Measurements from ENCODE around the gene JUNB. TPM values are rescaled to one million over a fixed set of nuclear protein-coding genes. Genes with fewer than 3 reads are reported as not detected.
"Not testable (repeated sequence)": the region's sequence is repeated elsewhere in the genome, so short reads cannot be mapped to it uniquely, and the experiment has no call there.

The JUNB gene
- total RNA-seq, 1 donor from 2014 or later: 157 TPM

DNA sequence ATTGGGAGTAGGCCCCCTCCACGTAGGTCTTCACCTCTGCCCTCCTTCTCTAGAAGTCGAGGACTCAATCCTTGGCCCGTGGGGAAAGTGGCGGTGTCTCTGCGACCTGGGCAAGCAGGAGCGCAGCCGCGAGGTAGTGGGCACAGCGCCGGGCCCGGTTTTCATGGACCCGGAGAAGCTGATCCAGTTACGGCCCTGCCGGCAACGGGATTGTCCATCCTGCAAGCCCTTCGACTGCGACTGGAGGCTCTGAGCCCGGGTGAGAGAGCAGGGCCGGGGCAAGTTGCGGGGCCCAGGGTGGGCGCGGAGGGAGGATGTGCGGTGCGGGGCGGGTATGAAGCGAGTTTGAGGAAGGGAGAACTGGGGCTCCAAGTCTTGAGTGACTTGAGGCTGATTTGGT lies 12.8 kb downstream of the JUNB start:
- no peak for DNase-seq

DNA sequence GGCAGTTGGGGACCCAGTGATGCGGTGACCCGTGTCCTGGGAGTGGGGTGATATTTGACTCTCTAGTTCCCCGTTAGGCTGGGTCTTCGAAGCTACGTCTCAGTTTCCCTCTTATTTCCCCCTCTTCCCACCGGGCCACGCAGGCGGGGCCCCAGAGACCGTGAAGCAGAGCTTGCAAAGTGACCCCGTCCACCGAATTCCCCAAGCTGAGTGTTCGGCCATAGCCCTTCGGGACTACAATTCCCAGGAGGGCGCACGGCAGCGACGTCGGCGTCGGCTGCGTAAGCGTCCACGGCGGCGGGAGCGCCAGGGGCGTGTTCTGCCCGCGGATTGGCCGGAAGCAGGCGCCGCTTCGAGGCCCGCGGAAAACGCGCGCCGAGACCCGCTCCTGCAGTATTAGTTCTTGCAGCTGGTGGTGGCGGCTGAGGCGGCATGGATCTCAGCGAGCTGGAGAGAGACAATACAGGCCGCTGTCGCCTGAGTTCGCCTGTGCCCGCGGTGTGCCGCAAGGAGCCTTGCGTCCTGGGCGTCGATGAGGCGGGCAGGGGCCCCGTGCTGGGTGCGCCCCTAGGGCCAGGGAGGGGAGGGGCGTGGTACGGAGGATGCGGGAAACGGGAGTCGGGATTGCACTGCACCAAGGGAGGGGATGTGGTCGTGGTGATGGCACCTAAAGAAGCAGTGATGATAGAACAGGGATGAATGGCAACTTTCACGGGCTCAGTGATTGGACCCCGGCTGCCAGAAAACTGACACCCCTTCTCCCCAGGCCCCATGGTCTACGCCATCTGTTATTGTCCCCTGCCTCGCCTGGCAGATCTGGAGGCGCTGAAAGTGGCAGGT lies 15.2 kb downstream of the JUNB start, which contains the start of gene RNASEH2A:
Gene RNASEH2A (plus strand): TSS at position 343 of the 840 bp plus-strand sequence. CDS start 90 bp downstream, at position 433.
- peak; percentile 96 for DNase-seq

- no peak for DNase-seq
Observed at GRCh38 chr19:12815088-12815487, 23.8 kb downstream of the JUNB start.

DNA sequence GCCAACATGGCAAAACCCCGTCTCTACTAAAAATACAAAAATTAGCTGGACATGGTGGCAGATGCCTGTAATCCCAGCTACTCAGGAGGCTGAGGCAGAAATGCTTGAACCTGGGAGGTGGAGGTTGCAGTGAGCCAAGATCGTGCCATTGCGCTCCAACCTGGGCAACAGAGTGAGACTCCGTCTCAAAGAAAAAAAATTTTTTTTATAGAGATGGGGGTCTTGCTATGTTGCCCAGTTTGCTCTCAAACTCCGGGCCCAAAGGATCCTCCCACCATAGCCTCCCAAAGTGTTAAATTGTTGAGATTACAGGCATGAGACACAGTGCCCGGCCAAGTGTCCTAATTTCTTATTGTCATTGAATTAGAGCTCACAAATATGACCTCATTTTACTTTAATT lies 25.9 kb downstream of the JUNB start:
- DNase-seq: not testable (repeated sequence)

DNA sequence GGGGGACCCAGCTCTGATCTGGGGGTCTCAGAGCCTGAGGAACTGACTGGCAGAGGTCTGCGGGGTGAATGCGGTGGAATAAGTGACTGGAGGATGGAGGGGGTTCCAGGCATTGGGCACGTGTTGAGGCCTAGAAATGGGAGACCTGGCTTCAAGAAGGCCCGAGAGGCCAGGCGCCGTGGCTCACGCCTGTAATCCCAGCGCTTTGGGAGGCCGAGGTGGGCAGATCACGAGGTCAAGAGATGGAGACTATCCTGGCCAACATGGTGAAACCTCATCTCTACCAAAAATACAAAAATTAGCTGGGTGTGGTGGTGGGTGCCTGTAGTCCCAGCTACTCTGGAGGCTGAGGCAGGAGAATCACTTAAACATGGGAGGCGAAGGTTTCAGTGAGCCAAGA lies 26.5 kb downstream of the JUNB start:
- DNase-seq: not testable (repeated sequence)

DNA sequence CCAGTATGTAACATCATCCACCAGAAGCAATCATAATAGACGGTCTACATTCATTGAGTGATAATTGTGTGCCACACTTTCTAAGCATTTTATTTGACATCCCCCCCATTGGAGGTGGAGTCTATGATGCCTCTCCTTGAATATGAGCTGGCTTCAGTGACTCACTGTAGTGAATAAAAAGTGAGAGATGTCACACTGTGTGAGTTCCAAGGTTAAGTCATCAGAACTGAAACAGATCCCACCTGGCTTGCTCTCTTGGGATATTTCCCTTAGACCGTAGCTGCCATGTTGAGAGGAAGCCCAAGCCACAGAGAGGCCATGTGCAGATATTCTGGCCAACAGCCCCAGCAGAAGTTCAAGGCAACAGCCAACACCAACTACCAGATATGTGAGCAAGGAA lies 30.5 kb downstream of the JUNB start:
- no peak for DNase-seq

DNA sequence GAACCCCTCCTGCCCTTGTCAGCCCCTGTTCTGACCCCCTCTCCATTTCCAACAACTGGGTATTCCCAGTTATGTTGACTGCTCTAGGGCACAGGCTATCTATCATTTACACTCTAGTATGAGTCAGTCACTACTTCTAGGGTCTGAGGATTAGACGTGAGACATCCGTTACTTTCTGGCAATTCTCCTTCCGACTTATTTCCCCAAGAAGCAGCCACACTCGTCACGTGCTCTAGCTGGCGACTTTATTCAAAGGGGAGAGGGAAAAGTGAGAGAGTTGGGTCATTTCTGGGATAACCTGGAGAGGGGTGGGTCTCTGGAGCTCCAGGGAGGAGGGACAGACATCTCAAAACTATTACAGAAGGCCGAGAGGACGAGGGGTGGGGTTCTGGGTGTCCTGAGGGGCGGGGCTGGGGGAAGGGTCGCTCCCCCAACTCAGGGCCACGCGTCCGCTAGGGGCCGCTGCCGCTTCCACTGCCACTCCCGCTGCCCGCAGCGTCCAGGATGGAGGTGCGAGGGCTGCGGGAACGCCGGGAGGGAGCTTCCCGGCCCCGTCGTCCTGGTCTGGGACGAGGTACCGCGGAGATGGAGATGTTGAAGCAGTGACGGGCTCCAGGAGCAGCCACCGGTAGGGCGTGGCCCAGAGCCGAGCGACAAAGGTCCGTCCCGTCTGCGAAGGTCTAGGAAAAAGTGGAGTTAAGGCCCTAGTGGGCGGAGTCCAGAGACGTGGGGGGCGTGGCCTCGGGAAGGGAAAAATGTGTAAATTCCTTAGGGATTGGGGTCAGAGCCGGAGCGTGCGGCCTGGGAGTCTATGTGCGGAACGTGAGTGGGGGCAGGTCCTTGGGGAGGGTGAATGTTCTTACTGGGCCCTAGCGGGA lies 34.2 kb downstream of the JUNB start:
- no peak for DNase-seq

GRCh38 chr19:12828494-12828893 lies 37.2 kb downstream of the JUNB start:
- DNase-seq: no peak

- no peak for DNase-seq
Observed at GRCh38 chr19:12833418-12833737, 42.1 kb downstream of the JUNB start.

DNA sequence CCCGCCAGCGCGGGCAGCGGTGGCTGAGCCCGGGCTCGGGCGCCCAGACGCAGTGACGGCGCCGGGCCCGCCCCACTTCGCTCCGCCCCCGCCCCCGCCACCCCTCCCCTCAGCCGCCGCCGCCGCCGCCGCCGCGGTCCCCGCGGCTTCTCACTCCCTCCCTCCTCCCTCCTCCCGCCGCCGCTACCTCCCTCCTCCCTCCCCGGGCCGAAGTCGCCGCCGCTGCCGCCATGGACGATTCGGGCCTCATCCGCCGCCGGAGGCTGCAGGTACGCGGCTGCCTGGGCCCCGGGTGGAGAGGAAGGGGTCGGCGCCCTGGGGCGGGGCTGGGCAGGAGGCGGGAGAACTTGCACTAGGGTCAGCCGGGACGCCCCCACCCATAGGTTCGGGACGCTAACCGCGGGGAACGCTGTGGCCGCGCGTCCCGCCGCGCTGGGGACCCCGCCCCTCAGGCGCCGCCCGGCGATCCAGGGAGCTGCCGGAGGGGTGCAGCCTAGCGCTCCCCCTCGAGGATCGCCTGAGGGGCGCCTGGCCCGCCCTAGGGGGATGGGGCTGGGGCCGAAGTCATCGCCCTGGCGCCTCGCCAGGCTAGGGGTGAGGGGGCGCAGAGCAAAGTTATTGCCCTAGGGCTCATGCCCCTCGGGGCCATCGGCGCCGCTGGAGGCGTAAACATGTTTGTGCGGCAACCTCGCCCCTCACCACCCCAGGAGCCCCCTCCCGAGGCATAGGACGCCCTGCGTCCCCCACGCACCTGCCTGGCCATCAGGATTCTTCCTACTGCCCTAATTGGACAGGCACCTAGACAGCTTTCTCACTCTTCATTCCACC lies 42.7 kb downstream of the JUNB start:
- DNase-seq: no peak

DNA sequence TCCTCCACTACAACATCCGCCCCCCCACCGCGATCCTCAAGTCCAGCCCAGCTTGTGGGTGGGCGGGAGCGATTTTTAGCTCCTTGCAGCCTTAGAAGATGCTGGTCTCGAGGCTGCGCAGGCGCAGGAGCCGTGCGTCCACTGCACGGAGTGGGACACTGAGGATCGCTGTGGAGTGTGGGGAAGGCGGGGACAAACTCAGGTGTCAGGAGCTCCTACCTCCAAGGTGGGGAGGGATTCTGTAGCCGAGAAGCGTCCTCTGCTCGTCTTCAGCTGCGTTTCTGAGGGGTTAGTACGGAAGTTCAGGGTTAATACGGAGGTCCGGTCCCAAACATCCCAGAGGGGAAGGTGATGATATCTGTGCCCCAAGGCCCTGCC lies 43.3 kb downstream of the JUNB start, which contains the start of gene RTBDN:
Gene RTBDN (minus strand): TSS at position 14 of the 378 bp plus-strand sequence. CDS start 4,600 bp downstream, outside the sequence.
- no peak for DNase-seq

GRCh38 chr19:12834976-12835757 lies 43.9 kb downstream of the JUNB start:
- peak; percentile 32 for DNase-seq

DNA sequence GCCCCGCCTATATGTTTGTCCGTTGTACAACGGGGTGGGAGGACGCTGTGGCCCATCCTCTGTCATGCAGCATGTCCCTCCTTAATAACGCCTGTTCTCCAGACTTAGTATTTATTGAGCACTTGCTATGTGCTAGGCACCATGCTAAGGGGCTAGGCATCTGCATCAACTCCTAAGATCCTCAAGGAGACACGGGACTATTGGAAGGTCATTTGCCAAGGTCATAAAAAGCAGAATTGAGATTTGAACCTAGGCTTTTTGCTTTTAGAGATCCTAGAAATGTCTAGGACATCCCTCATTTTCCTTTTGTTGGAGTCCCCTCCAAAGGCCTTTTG lies 45.2 kb downstream of the JUNB start:
- no peak for DNase-seq

GRCh38 chr19:12837225-12837624 lies 45.9 kb downstream of the JUNB start:
- DNase-seq: no peak

DNA sequence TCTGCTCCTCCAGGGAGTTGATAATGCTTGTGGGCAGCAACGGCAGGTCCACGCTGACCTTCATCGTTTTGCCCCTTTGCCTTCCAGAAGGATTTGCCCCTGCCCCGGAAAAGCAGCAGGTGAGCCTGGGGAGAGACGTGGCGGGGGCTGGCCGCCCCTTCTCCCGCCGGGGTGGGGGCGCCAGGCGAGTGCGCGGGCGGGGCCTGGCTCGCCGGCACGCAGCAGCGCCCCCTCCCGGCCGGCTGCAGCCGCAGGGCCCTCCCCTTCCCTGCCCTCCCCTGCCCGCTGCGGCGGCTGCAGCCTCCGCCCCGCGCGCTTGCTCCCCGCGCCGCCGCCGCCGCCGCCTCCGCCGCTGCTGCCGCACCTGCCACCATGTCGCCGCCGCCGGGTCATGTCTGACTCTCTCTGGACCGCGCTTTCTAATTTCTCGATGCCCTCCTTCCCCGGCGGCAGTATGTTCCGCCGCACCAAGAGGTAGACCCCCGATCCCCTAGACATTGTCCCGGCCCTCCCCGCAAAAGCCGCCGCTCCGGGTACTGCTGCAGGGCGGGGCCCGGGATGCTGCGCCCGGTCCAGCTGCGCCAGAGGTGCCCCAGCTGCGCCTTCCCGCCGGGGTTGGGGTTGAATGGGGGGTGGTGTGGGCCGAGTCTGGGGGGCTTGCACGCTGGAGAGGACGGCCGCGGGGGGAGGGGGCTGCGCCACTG lies 47.0 kb downstream of the JUNB start, which contains the start of gene MAST1:
Gene MAST1 (plus strand): TSS at position 334 of the 704 bp plus-strand sequence. CDS start 58 bp downstream, at position 392.
- peak; percentile 56 for DNase-seq

GRCh38 chr19:12838886-12839756 lies 47.8 kb downstream of the JUNB start:
- no peak for DNase-seq

- peak; percentile 56 for DNase-seq
Observed at GRCh38 chr19:12840091-12841079, 49.1 kb downstream of the JUNB start.

DNA sequence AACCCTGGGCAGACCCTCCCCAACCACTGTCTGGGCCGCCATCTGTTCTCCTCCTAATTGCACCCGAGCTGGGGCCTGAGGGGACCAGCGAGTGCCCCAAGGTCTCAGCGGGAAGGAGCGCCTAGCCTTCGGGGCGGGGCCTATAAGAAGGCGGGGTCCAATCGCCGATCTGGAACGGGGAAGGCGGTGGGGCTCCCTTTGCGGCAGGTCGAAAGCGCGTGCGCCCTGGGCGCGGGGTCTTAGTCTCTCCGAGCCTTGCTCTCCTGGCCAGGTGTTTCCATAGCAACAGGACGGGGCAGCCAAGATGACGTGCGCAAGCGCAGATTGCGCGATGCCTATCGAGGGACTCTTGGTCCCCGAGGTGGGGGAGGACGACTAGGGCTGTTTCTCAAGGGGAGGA lies 49.8 kb downstream of the JUNB start:
- DNase-seq: peak; percentile 34
